GM23338 (cell line): ENCODE measurements around the gene POLD2. TPM values are rescaled to one million over a fixed set of nuclear protein-coding genes. Genes with fewer than 3 reads are reported as not detected.

Source experiments
- ATAC-seq: fragments of 200-7000 bp; cut with Tn5 transposase; 3 replicates; pipeline ENCODE4 v1.9.1; 2020
- DNase-seq: peaks from one replicate; pipeline ENCODE4 v3.0.0-alpha.2; 2015; ENCODE audit warnings: low spot score
- H2AFZ ChIP-seq: fragments of 200-600 bp; sonication (generic); 2 replicates; pipeline ENCODE4 v1.8.0; 2016; ENCODE audit warnings: antibody characterized with exemption, mild to moderate bottlenecking, moderate library complexity
- H3F3A ChIP-seq: fragments of 200-600 bp; sonication (generic); replicated peaks from 2 replicates; pipeline ENCODE4 v1.8.0; 2017; ENCODE audit warnings: antibody characterized with exemption, mixed run types, low read depth
- H3K27ac ChIP-seq: fragments of 200-600 bp; sonication (generic); 2 replicates; pipeline ENCODE4 v1.6.1; 2016; ENCODE audit warnings: low read depth
- H3K27me3 ChIP-seq: fragments of 200-600 bp; sonication (generic); 2 replicates; pipeline ENCODE4 v1.8.0; 2016; ENCODE audit warnings: mild to moderate bottlenecking, mixed run types, moderate library complexity; ENCODE audit not compliant: insufficient read depth
- H3K36me3 ChIP-seq: fragments of 200-600 bp; sonication (generic); 2 replicates; pipeline ENCODE4 v1.8.0; 2016; ENCODE audit warnings: mild to moderate bottlenecking; ENCODE audit not compliant: insufficient read depth
- H3K4me1 ChIP-seq: fragments of 200-600 bp; sonication (generic); 2 replicates; pipeline ENCODE4 v1.8.0; 2016; ENCODE audit warnings: mild to moderate bottlenecking, moderate library complexity; ENCODE audit not compliant: insufficient read depth
- H3K4me2 ChIP-seq: fragments of 200-600 bp; sonication (generic); 2 replicates; pipeline ENCODE4 v1.7.1; 2017; ENCODE audit warnings: mixed run types
- H3K4me3 ChIP-seq: fragments of 200-600 bp; sonication (generic); 2 replicates; pipeline ENCODE4 v1.6.1; 2016; ENCODE audit warnings: mixed run types
- H3K79me2 ChIP-seq: fragments of 200-600 bp; sonication (generic); replicated peaks from 2 replicates; pipeline ENCODE4 v1.8.0; 2017; ENCODE audit warnings: mild to moderate bottlenecking; ENCODE audit not compliant: insufficient read depth
- H3K9me2 ChIP-seq: fragments of 200-600 bp; sonication (generic); 2 replicates; pipeline ENCODE4 v1.8.0; 2017; ENCODE audit not compliant: insufficient read depth
- H4K20me1 ChIP-seq: fragments of 200-600 bp; sonication (generic); replicated peaks from 2 replicates; pipeline ENCODE4 v1.8.0; 2017; ENCODE audit warnings: mild to moderate bottlenecking; ENCODE audit not compliant: insufficient read depth
- H3K27ac Mint-ChIP-seq: 2 replicates; pipeline ENCODE4 v1.8.0; 2020; ENCODE audit warnings: inconsistent platforms, mild to moderate bottlenecking, moderate library complexity, mixed read lengths
- H3K27me3 Mint-ChIP-seq: 3 replicates; pipeline ENCODE4 v1.8.0; 2022; ENCODE audit warnings: low read depth, mild to moderate bottlenecking, moderate library complexity, mixed read lengths, inconsistent platforms; ENCODE audit not compliant: insufficient read depth, poor library complexity
- H3K36me3 Mint-ChIP-seq: 3 replicates; pipeline ENCODE4 v1.8.0; 2021; ENCODE audit warnings: low read depth, mild to moderate bottlenecking, inconsistent platforms, moderate library complexity, mixed read lengths
- H3K4me1 Mint-ChIP-seq: 3 replicates; pipeline ENCODE4 v1.8.0; 2020; ENCODE audit warnings: mild to moderate bottlenecking, inconsistent platforms, mixed read lengths
- H3K4me3 Mint-ChIP-seq: 3 replicates; pipeline ENCODE4 v1.8.0; 2021; ENCODE audit warnings: moderate library complexity, mild to moderate bottlenecking, inconsistent platforms, mixed read lengths
- H3K9me3 Mint-ChIP-seq: 3 replicates; pipeline ENCODE4 v1.8.0; 2020; ENCODE audit warnings: moderate library complexity, mild to moderate bottlenecking, inconsistent platforms, mixed read lengths
- CREB1 ChIP-seq: fragments of 250-450 bp; sonication (Bioruptor Pico); IDR thresholded peaks from 2 replicates; pipeline ENCODE4 v1.5.0; 2020; ENCODE audit warnings: low read depth, mild to moderate bottlenecking, moderate library complexity
- CTCF ChIP-seq, 2 experiments: fragments of 200-600 bp in 1 of 2; sonication (generic) in 1 of 2; conservative IDR thresholded peaks; 2 replicates each; pipeline versions ENCODE4 v1.5.1 to v1.6.1; 2016 to 2017; ENCODE audit warnings: antibody characterized with exemption in 2 of 2, low read depth in 2 of 2, mild to moderate bottlenecking in 2 of 2, moderate library complexity in 1 of 2
- ETS1 ChIP-seq: IDR thresholded peaks from 2 replicates; pipeline ENCODE4 v1.6.1; 2016; ENCODE audit warnings: antibody characterized with exemption
- EZH2phosphoT487 ChIP-seq: fragments of 200-600 bp; sonication (generic); IDR thresholded peaks from one replicate; pipeline ENCODE4 v1.8.1; 2018; ENCODE audit warnings: antibody characterized with exemption; ENCODE audit not compliant: unreplicated experiment
- JUNB ChIP-seq: IDR thresholded peaks from one replicate; pipeline ENCODE4 v1.6.1; 2016; ENCODE audit warnings: antibody characterized with exemption; ENCODE audit not compliant: unreplicated experiment
- NANOG ChIP-seq: IDR thresholded peaks from 2 replicates; pipeline ENCODE4 v1.6.1; 2016; ENCODE audit warnings: antibody characterized with exemption, borderline replicate concordance
- POLR2AphosphoS5 ChIP-seq: IDR thresholded peaks from 2 replicates; pipeline ENCODE4 v1.6.1; 2016; ENCODE audit warnings: antibody characterized with exemption, low read depth
- REST ChIP-seq: IDR thresholded peaks from one replicate; pipeline ENCODE4 v1.6.1; 2018; ENCODE audit warnings: antibody characterized with exemption; ENCODE audit not compliant: unreplicated experiment
- STAT1 ChIP-seq: IDR thresholded peaks from one replicate; pipeline ENCODE4 v1.6.1; 2016; ENCODE audit warnings: antibody characterized with exemption; ENCODE audit not compliant: unreplicated experiment
- ZNF114 ChIP-seq: fragments of 250-450 bp; sonication (Bioruptor Pico); IDR thresholded peaks from 2 replicates; pipeline ENCODE4 v1.5.0; 2020; ENCODE audit warnings: mild to moderate bottlenecking, moderate library complexity
- ZNF331 ChIP-seq: fragments of 250-450 bp; sonication (Bioruptor Pico); IDR thresholded peaks from 2 replicates; pipeline ENCODE4 v1.5.0; 2020; ENCODE audit warnings: low read depth, mild to moderate bottlenecking, moderate library complexity
- long read RNA-seq: library from polyadenylated mRNA; unstranded; transcript quantifications from one replicate; pipeline ENCODE4 v2.0.0, GENCODE V29; 2020; ENCODE audit not compliant: unreplicated experiment
- polyA plus RNA-seq: library from polyadenylated mRNA; unstranded; fragments of >200 nt; fragmentation: Nextera tagmentation; extraction: Ambion mirVana; gene quantifications from 2 replicates; pipeline ENCODE4 v1.2.1, GENCODE V29; 2016
- total RNA-seq: library from RNA; depleted of rRNA; stranded (reverse); fragments of >200 nt; shearing (Covaris generic); gene quantifications from 2 replicates; pipeline ENCODE4 v1.2.3, GENCODE V29; 2014; rRNA removed
- TF ChIP-seq, protein P1 (sequence below): fragments of 250-450 bp; sonication (Bioruptor Pico); IDR thresholded peaks from 2 replicates; pipeline ENCODE4 v1.5.0; 2020; ENCODE audit warnings: mild to moderate bottlenecking, moderate library complexity

POLD2 gene
- total RNA-seq (111 and 127 TPM in 2 replicates), polyA plus RNA-seq (101 and 108 TPM in 2 replicates)
- long read RNA-seq, transcript POLD2-218 (11 exons, 1,619 nt) = major isoform, 114 of 204 reads
- long read RNA-seq, transcript POLD2-207 (11 exons, 1,659 nt) = minor isoform, 11 of 204 reads
- long read RNA-seq, partial matches to known transcripts = 56 of 204 reads
- long read RNA-seq, other reads (novel, unspliced or antisense) = 22 of 204 reads

DNA sequence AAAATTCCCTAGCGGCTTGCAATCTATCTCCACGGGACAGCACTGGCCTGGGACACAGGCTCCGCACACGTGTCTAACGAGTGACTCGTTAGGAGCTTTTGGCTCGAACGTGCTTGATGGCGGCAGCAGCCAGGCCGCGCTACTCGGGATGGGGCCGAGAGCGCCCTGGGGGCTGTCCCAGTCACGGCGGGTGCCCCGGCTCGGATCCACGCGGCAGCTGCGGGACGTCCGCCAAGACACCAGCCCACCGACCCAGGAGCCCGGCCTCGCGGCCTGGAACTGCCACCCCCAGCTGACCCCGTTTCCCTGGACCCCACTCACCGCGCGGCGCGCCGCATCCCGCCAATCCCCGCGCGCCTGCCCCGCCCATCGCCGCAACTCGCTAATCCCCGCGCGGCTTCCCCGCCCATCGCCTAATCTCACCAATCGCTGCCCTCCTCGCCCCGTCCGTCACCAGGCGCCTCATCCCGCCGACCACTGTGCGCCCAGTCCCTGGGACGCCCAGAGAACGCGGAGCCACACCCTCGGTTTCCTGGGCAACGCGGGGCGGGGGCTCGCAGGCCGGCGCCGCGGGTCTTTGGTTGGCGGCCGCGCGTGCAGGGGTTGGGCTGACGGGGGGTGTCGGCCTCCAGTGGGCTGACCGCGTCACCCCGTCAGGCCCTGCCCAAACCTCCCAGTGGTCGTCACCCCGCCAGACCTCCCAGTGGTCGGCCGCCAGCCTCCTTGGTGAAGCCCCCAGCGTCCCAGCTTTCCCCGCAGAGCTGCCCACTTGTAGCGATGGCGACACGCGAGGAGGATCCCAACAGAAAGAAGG is at the start of gene POLD2:
TSS of gene POLD2 (minus strand) at position 359 of the 814 bp plus-strand sequence. CDS start 1,495 bp downstream, outside the sequence.
- H3K27me3 ChIP-seq = peaks cover 12% of the 10 kb centered on the region
- Mint-ChIP-seq H3K27me3 (peaks cover 12% of the 10 kb centered on the region), H3K27ac (peak within 1 kb of the TSS; percentile 38), H3K9me3 (peaks cover 10% of the 10 kb centered on the region), H3K4me1 (peaks cover 11% of the 10 kb centered on the region), H3K4me3 (peak within 1 kb of the TSS; percentile 77), H3K36me3 (peaks cover 36% of the 10 kb centered on the region)
- H2AFZ ChIP-seq = peak within 1 kb of the TSS; percentile 97
- H3K27ac ChIP-seq = no peak within 1 kb of the TSS
- H3K4me2 ChIP-seq = peak within 1 kb of the TSS; percentile 88
- H3K36me3 ChIP-seq = peaks cover 12% of the 10 kb centered on the region; the same call in 1 of the 2 replicates
- ATAC-seq (peak; percentile 98), DNase-seq (peak; percentile 98)
- H4K20me1 ChIP-seq = peaks cover 3% of the 10 kb centered on the region
- no peaks in the 10 kb centered on the region for H3F3A ChIP-seq
- peak within 1 kb of the TSS; percentile 75 for H3K4me3 ChIP-seq
- TF ChIP-seq NANOG (no peak), REST (no peak), ZNF331 (CRISPR knock-in tag) (no peak), ETS1 (no peak), CREB1 (CRISPR knock-in tag) (peak; percentile 57), ZNF114 (CRISPR knock-in tag) (no peak), JUNB (no peak), CTCF (conservative IDR thresholded peaks at IDR 0.05; ENCODE audit: low read depth in 2 of 2) (no peak), POLR2AphosphoS5 (peak; percentile 74), EZH2phosphoT487 (no peak), STAT1 (no peak)
- TF ChIP-seq, protein P1, sequence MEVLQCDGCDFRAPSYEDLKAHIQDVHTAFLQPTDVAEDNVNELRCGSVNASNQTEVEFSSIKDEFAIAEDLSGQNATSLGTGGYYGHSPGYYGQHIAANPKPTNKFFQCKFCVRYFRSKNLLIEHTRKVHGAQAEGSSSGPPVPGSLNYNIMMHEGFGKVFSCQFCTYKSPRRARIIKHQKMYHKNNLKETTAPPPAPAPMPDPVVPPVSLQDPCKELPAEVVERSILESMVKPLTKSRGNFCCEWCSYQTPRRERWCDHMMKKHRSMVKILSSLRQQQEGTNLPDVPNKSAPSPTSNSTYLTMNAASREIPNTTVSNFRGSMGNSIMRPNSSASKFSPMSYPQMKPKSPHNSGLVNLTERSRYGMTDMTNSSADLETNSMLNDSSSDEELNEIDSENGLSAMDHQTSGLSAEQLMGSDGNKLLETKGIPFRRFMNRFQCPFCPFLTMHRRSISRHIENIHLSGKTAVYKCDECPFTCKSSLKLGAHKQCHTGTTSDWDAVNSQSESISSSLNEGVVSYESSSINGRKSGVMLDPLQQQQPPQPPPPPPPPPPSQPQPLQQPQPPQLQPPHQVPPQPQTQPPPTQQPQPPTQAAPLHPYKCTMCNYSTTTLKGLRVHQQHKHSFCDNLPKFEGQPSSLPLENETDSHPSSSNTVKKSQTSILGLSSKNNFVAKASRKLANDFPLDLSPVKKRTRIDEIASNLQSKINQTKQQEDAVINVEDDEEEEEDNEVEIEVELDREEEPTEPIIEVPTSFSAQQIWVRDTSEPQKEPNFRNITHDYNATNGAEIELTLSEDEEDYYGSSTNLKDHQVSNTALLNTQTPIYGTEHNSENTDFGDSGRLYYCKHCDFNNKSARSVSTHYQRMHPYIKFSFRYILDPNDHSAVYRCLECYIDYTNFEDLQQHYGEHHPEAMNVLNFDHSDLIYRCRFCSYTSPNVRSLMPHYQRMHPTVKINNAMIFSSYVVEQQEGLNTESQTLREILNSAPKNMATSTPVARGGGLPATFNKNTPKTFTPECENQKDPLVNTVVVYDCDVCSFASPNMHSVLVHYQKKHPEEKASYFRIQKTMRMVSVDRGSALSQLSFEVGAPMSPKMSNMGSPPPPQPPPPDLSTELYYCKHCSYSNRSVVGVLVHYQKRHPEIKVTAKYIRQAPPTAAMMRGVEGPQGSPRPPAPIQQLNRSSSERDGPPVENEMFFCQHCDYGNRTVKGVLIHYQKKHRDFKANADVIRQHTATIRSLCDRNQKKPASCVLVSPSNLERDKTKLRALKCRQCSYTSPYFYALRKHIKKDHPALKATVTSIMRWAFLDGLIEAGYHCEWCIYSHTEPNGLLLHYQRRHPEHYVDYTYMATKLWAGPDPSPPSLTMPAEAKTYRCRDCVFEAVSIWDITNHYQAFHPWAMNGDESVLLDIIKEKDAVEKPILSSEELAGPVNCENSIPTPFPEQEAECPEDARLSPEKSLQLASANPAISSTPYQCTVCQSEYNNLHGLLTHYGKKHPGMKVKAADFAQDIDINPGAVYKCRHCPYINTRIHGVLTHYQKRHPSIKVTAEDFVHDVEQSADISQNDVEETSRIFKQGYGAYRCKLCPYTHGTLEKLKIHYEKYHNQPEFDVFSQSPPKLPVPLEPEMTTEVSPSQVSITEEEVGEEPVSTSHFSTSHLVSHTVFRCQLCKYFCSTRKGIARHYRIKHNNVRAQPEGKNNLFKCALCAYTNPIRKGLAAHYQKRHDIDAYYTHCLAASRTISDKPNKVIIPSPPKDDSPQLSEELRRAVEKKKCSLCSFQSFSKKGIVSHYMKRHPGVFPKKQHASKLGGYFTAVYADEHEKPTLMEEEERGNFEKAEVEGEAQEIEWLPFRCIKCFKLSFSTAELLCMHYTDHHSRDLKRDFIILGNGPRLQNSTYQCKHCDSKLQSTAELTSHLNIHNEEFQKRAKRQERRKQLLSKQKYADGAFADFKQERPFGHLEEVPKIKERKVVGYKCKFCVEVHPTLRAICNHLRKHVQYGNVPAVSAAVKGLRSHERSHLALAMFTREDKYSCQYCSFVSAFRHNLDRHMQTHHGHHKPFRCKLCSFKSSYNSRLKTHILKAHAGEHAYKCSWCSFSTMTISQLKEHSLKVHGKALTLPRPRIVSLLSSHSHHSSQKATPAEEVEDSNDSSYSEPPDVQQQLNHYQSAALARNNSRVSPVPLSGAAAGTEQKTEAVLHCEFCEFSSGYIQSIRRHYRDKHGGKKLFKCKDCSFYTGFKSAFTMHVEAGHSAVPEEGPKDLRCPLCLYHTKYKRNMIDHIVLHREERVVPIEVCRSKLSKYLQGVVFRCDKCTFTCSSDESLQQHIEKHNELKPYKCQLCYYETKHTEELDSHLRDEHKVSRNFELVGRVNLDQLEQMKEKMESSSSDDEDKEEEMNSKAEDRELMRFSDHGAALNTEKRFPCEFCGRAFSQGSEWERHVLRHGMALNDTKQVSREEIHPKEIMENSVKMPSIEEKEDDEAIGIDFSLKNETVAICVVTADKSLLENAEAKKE (CRISPR knock-in tag) = no peak
- peaks cover 24% of the 10 kb centered on the region for H3K79me2 ChIP-seq
- H3K9me2 ChIP-seq = no peaks in the 10 kb centered on the region
- H3K4me1 ChIP-seq = peaks cover 15% of the 10 kb centered on the region; the same call in 1 of the 2 replicates
